ENCODE results near the gene PPM1B.
"Not testable (repeated sequence)": the region's sequence is repeated elsewhere in the genome, so short reads cannot be mapped to it uniquely, and the experiment has no call there.

The PPM1B gene

DNA sequence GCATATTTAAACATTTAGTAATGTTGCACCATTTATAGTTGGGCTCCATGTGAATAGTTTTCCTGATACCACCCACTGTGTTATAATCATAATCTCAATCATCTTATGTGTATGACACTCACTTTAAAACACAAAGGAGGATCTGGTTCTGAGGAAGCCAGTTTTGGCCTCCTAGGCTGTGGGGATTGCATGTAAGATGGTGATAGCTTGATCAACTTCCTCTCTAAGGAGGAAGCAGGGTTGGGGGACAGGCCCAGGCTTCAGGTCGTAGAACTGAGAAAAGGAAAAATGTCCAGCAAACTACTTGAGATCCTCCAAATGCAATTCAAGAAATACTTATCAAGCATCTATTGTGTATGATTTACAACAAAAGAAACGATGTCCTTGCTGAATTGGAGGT lies 4.9 kb upstream of the PPM1B start:
- DNase-seq (ENCODE audit: low read depth in 3 of 3), result no peak

DNA sequence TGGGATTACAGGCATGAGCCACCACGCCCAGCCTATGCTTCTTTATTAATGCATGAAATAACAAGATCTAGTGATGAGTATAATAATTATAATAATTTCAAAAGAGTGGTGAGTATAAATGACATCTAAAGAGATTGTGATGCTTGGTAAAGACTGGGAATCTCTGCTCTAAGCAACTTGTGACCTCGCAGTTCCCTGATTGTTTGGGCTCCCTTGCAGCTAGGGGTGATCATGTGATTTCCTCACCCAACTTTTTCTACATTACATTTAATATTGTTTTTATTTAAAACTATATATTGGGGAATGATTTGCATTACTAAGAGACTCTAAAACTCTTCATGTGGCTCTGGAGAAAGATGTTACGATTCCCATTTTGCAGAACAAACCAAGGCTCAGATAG lies 4.1 kb upstream of the PPM1B start:
- no peak for DNase-seq (ENCODE audit: low read depth in 3 of 3)

DNA sequence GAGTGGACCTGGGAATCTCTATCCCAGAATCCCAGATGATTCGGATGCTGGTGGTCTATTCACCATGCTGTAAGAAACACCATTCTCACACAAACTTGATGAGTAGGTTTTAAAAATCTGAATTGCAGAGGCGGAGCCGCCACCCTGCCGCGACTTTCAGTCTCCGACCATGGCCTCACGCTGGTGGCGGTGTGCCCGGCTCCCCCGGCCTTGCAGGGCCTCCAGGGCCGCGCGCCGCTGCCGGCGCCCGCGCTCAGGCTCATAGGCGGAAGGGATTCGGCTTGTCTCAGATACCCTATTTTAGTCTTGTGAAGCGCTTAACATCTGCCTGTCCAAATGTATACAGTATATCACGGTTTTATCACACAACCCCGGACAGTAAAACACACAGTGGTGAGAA lies 2.6 kb upstream of the PPM1B start:
- DNase-seq (ENCODE audit: low read depth in 3 of 3), result no peak

- DNase-seq (ENCODE audit: low read depth in 3 of 3), result no peak
Measured at GRCh38 chr2:44167311-44167907, 1.3 kb upstream of the PPM1B start.

DNA sequence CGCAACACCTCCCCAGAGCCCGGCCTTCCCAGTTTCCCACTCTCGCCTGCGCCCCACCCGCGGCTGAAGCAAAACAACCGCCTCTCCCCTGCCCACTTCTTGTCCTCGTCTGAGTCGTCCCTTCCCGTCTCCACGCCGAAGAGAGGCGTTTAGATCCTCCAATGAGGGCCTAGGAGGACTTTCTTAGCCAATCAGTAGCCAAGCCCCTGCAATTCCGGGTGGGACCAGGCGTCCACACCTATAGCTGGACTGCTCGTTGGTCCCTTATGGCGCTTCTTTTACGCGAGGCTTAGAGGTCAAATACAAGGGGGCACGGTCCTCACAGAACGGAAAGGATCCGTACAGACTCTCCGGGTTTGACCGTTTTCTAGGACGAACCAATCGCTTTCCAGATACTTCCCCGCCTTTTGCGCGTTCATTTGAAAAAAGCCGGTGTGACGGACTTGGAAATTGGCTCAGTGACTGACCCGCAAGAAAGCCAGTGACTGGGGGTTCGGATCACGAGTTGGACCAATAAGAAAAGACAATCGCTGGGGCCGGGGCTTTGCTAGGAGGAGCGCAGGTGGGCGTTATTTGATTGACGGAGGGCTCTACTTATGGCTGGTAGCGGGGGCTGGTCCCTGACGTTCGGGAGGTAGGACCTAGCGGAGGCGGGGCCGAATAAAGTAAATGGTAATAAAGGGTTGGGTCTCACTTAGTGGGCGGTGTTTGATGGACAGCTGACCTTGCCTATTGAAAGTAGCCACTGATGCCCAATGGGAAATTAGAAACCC lies 581 bp upstream of the PPM1B start:
- peak; percentile 94 to 97 (median 97) for DNase-seq (ENCODE audit: low read depth in 3 of 3)

GRCh38 chr2:44169155-44169898 lies 652 bp downstream of the PPM1B start:
- DNase-seq (ENCODE audit: low read depth in 3 of 3), result peak; percentile 4 to 31 (median 20)

- DNase-seq (ENCODE audit: low read depth in 3 of 3), result no peak
Measured at GRCh38 chr2:44170311-44170717, 1.6 kb downstream of the PPM1B start.

DNA sequence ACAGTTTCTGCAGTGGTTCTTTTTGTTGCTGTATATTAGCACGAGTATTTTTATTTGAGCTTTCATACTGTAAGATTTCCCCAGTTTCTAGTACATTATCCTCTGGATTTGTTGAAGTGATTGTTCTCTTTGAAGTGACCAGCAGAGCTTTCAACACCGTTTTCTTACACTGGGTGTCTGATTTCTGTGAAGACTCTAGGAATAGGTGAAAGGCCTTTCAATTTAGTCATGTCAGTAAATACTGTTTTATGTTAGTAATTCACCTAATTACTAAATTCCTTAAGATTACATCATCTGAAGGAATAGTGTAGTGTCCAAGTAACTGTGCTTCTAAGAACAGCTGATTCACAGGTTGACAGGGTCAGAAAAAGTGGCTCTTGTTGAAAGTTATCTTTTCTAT lies 2.3 kb downstream of the PPM1B start:
- no peak for DNase-seq (ENCODE audit: low read depth in 3 of 3)

GRCh38 chr2:44171442-44171841 lies 2.8 kb downstream of the PPM1B start:
- not testable (repeated sequence) for DNase-seq (ENCODE audit: low read depth in 3 of 3)

- no peak for DNase-seq (ENCODE audit: low read depth in 3 of 3)
Measured at GRCh38 chr2:44172576-44172975, 3.9 kb downstream of the PPM1B start.

- no peak for DNase-seq (ENCODE audit: low read depth in 3 of 3)
Measured at GRCh38 chr2:44178950-44179349, 10.3 kb downstream of the PPM1B start.

DNA sequence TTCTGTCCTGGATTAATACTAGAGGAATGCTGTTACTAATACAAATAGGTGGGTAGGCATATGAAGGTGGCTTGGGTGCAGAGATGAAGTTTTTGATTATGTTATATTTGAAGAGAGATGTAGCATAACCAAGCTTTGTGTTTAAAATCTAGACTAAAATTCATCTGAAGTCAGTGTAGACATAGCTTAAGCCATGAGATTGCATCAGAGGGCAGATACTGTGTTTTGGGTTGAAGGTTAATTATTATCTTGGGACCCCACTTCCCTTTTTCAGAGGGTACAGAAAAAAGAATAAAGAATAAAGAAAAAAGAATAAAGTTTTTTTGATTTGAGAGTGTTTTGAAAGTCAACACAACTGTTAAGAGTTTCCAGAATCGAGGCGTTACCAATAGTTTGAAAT lies 13.0 kb downstream of the PPM1B start:
- DNase-seq (ENCODE audit: low read depth in 3 of 3), result no peak

DNA sequence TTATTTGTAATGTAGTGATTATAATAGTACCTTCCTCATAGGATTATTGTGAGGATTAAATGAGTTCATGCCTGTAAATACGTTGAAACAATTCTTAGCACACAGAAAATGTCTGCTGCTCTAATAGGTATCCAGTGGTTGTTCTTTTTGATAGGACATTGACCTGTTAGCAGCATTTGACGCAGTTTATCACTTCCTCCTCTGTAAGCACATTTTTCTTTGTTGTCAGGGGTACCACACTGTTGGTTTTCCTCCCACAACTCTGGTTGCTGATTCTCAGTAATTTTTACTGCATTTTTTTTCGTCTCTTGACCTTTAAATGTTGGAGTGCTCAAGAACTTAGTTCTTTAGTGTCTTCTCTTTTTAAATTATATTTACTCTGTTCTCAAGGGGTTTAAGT lies 15.4 kb downstream of the PPM1B start:
- DNase-seq (ENCODE audit: low read depth in 3 of 3), result no peak

- no peak for DNase-seq (ENCODE audit: low read depth in 3 of 3)
Measured at GRCh38 chr2:44186810-44187209, 18.1 kb downstream of the PPM1B start.

DNA sequence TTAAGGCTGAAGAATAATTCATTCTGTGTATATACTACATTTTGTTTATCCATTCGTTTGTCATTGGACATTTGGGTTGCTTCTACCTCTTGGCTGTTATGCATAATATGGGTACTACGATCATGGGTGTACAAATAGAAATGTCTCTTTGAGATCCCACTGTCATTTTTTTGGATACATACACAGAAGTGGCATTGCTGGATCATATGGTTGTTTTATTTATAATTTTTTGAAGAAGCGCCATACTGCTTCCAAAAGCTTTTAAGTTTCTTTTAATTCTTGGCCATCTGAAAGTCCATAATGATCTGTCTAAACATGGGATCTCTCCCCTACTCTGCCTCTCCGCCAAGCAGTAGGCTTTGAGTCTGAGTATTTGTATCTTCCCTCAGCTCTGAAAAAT lies 18.6 kb downstream of the PPM1B start:
- no peak for DNase-seq (ENCODE audit: low read depth in 3 of 3)

- DNase-seq (ENCODE audit: low read depth in 3 of 3), result no peak
Measured at GRCh38 chr2:44188696-44189095, 20.0 kb downstream of the PPM1B start.

DNA sequence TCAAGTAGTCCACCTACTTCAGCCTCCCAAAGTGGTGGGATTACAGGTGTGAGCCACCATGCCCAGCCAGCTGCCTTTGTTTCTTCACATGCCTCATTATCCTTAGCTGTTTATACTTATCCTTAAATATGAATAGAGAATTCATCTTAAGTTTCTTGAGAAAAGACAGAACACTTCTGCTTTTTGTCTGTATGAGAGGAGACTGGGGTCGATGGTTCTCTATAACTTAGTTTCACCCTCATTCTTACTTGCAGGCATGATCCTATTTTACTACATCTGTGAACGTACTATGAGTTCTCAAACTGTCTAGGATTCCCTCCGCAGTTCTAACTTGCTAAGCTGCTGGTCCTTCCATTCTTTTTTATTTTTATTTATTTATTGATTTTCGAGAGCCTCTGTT lies 20.4 kb downstream of the PPM1B start:
- DNase-seq (ENCODE audit: low read depth in 3 of 3), result no peak

- no peak for DNase-seq (ENCODE audit: low read depth in 3 of 3)
Measured at GRCh38 chr2:44190526-44190925, 21.9 kb downstream of the PPM1B start.

GRCh38 chr2:44191739-44192138 lies 23.1 kb downstream of the PPM1B start:
- no peak for DNase-seq (ENCODE audit: low read depth in 3 of 3)

DNA sequence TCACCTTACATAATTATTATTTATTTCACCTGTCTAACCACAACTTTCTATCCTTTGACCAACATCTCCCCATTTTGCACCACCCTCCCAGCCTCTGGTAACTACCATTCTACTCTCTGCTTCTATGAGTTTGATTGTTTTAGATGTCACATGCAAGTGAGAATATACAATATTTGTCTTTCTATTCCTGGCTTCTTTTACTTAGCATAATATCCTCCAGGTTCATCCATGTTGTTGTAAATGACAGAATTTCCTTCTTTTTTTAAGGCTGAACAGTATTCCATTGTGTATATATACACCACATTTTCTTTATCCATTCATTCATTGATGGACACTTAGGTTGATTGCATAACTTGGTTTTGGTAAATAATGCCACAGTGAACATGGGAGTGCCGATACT lies 24.0 kb downstream of the PPM1B start:
- no peak for DNase-seq (ENCODE audit: low read depth in 3 of 3)

DNA sequence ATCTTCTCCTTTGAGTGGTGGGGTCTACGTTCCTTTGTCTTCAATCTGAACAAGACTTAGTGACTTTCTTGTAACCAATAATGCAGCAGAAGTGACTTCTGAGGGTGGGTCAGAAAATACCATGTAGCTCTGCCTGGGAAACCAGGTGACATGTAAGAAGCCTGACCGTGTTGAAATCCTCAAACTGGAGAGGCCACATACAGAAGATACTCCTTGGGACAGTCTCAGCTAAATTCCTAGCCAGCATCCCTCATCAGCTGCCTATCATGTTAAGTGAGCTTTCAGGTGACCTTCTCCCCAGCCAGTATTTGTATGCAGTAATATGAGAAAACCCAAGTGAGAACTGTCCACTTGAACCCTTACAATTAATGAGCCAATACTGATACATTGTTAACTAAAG lies 27.0 kb downstream of the PPM1B start:
- no peak for DNase-seq (ENCODE audit: low read depth in 3 of 3)

GRCh38 chr2:44197816-44198215 lies 29.1 kb downstream of the PPM1B start:
- DNase-seq (ENCODE audit: low read depth in 3 of 3), result no peak

- no peak for DNase-seq (ENCODE audit: low read depth in 3 of 3)
Measured at GRCh38 chr2:44200011-44200410, 31.3 kb downstream of the PPM1B start.
